NCI-H526 (cell line): ENCODE measurements around the gene PRKAR2B.

Experiments
- DNase-seq, 2 experiments: peaks; one replicate each; lab custom pipeline; 2025; lab: John Stamatoyannopoulos, UW

PRKAR2B gene

GRCh38 chr7:107044347-107045194, at the start of gene PRKAR2B:
TSS of gene PRKAR2B (plus strand) at chr7:107044705. CDS start at chr7:107044908, 203 bp downstream.
- peak; percentile 70 to 94 for DNase-seq

GRCh38 chr7:106994833-106995232, 49.7 kb upstream of the PRKAR2B start:
- no peak for DNase-seq

GRCh38 chr7:106997487-106998271, 46.8 kb upstream of the PRKAR2B start:
- no peak for DNase-seq

- DNase-seq: no peak
Observed at GRCh38 chr7:106999023-106999422, 45.5 kb upstream of the PRKAR2B start.

- DNase-seq: no peak
Observed at GRCh38 chr7:107001490-107001889, 43.0 kb upstream of the PRKAR2B start.

GRCh38 chr7:107002126-107002525, 42.4 kb upstream of the PRKAR2B start:
- no peak for DNase-seq

GRCh38 chr7:107002529-107002998, 41.9 kb upstream of the PRKAR2B start:
- no peak for DNase-seq

- DNase-seq: no peak
Observed at GRCh38 chr7:107007007-107007891, 37.3 kb upstream of the PRKAR2B start.

- no peak for DNase-seq
Observed at GRCh38 chr7:107007892-107008287, 36.6 kb upstream of the PRKAR2B start.

GRCh38 chr7:107009846-107010203, 34.7 kb upstream of the PRKAR2B start:
- no peak for DNase-seq

GRCh38 chr7:107012691-107013090, 31.8 kb upstream of the PRKAR2B start:
- DNase-seq: no peak

GRCh38 chr7:107014387-107015023, 30.0 kb upstream of the PRKAR2B start:
- peak; percentile 14 to 18 for DNase-seq

- DNase-seq: no peak
Observed at GRCh38 chr7:107016312-107016711, 28.2 kb upstream of the PRKAR2B start.

GRCh38 chr7:107017965-107018719, 26.4 kb upstream of the PRKAR2B start:
- DNase-seq: no peak

- no peak for DNase-seq
Observed at GRCh38 chr7:107020400-107020799, 24.1 kb upstream of the PRKAR2B start.

- DNase-seq: no peak
Observed at GRCh38 chr7:107021600-107021999, 22.9 kb upstream of the PRKAR2B start.

- no peak for DNase-seq
Observed at GRCh38 chr7:107023522-107024151, 20.9 kb upstream of the PRKAR2B start.

- no peak for DNase-seq
Observed at GRCh38 chr7:107024906-107025305, 19.6 kb upstream of the PRKAR2B start.

- no peak for DNase-seq
Observed at GRCh38 chr7:107025449-107026103, 18.9 kb upstream of the PRKAR2B start.

- no peak for DNase-seq
Observed at GRCh38 chr7:107026166-107026565, 18.3 kb upstream of the PRKAR2B start.
